RPMI7951 (cell line): ENCODE data around the gene MICA. TPM values are rescaled to one million over a fixed set of nuclear protein-coding genes. Genes with fewer than 3 reads are reported as not detected.
"Not testable (repeated sequence)": the region's sequence is repeated elsewhere in the genome, so short reads cannot be mapped to it uniquely, and the experiment has no call there.

Source experiments
- DNase-seq: peaks from one replicate; pipeline ENCODE4 v3.0.0-alpha.2; 2012; ENCODE audit warnings: low read depth
- total RNA-seq: library from RNA; depleted of rRNA; stranded (reverse); fragments of >200 nt; shearing (Covaris generic); gene quantifications from 2 replicates; pipeline ENCODE4 v1.2.3, GENCODE V29; 2014

The MICA gene
- total RNA-seq, 1 experiment from 2014 or later = 42.3 TPM

DNA sequence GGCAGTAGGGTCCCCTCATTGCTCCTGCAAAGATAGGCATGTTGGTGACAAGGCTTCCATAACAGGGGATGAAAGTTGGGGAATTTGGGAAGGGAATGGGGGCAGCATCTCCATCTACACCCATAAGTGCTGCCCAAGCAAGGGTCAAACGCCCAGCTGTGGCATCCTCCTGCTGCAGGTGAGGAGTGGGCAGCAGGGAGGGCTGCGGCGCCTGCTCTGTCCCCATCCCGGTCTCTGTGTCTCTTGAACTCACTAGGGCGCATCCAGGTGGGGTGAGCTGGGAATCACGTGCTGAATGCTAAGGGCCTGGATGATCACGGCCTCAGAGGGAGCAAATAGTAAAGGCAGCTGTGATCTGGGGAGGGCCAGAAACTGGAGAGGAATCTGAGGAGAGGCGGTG lies 9.1 kb downstream of the MICA start:
- DNase-seq = no peak

DNA sequence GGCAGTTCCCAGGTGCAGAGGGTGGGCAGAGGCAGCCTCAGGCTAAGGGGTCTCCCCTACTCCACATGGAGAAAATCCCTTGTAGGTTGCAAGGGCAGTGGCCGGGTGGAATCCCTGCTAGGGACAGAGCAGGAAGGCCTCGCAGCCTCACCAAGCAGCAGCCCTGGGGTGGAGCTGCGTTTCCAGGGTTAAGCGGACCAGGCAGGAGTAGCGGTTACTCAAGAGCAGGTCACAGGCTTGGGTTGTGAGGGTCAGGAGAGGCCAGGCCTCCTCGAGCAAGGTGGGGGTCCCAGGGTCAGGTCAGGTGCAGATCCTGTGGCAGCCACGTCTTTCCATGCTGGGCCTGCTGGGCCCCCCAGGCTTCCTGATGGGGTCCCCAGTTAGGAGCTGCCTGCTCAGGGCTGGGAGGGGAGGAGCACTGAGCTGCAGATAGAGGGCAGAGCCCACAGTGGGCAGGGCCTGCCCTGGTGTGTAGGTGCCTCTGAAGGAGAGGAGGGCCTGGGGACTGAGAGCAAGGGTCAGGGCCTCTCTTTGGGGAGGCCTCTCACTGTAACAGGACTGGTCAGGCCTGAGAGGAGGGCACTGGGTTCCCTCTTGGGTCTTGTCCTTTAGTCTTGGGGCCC lies 10.9 kb downstream of the MICA start:
- not testable (repeated sequence) for DNase-seq

DNA sequence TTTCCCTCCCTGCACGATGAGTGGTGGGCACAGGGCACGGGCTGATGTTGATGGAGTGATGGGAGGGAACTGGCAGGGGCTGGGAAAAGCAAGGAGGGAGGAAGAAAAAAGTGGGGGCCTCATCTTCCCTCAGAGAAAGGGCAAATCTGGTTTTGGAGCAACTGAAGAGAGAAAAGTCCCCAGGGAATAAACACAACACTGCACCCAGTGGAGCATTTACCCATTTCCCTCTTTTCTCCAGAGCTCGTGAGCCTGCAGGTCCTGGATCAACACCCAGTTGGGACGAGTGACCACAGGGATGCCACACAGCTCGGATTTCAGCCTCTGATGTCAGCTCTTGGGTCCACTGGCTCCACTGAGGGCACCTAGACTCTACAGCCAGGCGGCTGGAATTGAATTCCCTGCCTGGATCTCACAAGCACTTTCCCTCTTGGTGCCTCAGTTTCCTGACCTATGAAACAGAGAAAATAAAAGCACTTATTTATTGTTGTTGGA lies 11.4 kb downstream of the MICA start:
- DNase-seq = no peak

DNA sequence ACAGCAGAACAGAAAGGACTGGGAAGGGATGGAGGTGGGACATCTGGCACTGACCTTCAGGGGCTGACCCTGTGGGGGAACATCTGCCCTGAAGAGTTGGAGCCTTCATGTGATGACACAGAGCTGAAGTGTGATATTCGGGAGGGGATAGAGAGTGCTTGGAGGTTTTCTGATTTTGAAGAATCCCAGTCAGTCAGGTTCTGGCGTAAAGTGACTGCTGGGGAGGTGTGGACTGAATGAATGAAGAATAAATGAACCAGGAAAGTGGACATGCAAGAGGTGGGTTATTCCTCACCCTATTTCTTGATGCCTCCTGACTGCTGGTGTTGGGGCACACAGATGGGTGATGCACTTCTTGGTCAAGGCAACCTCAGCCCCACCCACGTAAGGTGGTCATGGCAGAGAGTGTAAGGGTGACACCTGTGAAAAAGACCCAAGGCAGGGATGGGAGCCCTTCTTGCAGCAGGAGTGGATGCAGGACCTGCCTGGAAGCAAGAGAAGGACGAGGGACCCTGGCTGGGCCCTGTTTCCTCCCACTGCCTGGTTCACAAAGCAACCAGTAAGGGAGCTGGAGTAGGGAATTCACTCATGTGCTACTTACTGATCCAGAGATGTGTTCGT lies 13.1 kb downstream of the MICA start:
- DNase-seq = no peak

DNA sequence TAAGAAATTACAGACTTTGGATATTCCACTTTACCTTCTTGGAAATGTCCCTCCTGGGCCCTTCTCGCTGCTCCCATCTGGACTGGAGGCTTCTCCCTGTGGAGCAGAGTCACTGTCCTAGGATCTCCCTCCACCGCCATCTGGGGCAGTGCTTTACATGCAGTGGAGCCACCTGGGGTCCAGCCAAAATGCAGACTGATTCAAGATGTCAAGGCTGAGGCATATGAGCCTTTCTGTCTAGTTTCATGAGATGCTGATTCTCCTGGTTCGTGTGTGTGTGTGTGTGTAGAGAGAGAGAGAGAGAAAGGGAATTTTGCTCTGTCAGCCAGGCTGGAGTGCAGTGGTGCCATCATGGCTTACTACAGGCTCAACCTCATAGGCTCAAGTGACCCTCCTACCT lies 14.9 kb downstream of the MICA start:
- no peak for DNase-seq

DNA sequence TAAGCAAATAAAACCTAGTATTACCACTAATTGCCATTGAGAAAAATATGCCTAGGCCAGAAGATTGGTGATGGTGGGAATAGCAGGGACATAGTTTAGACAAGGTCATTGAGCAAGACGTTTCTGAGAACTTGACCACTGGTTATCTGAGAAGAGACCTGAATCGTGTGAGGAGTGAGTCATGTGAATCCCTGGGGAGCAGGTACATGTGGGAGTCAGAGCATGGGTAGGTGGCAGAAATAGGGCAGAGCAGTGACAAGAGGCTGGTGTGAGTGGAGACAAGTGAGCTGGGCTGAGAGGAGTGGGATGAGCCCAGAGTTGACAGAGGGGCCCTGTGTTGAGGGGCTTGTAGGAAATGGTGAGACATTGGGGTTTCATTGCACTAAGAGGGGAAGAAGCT lies 16.4 kb downstream of the MICA start:
- no peak for DNase-seq

DNA sequence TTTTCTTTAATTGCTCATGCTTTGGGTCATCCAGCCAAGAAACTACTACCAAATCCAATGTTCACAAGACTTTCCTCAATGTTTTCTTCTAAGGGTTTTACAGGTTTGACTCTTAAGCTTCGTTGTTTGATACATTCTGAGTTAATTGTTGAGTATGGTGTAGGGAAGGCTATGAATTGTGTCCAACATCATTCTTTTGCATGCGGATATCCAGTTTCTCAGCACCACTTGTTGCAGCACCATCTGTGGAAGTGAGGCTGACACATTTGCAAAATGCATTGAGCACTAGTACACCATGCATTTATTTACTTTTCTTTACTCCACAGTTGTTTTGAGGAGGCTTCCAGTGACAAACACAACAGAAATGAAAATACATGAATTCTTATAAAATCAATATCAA lies 17.2 kb downstream of the MICA start:
- DNase-seq = no peak

DNA sequence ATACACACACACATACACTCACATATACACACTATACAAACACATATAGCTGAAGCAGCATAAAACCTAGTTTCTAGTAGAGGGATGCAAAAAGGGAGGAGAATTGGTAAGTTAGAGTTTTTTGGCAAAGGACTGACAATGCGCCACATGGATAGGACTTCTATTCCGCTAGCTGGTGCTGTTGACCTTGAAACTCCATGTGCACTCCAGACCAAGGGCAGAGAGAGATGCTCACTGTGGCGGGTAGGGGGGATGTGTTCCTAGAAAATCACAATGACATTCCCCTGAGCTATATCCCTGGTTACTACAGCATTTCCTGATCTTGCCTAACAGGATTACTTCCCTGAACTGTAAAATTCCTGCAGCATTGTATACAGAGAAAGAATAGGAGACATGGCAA lies 19.2 kb downstream of the MICA start:
- no peak for DNase-seq

DNA sequence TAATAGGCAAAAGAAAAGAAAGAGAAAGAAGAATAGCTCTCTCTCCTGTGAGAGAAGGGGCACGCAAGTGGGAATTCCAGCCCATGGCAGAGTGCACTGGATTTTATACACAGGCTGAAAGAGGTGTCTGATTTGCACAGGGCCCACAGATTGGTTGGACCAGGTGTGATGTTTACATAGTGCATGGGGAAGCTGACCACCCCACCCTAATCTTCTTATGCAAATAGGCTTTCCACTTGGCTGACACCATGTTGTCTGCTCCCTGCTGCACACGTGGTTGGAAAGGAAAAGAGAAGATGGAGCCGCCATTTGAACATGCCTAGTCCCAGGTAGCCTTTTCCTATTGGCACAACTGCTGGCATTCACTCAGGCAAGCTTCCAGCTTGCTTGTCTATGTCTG lies 20.2 kb downstream of the MICA start:
- no peak for DNase-seq

DNA sequence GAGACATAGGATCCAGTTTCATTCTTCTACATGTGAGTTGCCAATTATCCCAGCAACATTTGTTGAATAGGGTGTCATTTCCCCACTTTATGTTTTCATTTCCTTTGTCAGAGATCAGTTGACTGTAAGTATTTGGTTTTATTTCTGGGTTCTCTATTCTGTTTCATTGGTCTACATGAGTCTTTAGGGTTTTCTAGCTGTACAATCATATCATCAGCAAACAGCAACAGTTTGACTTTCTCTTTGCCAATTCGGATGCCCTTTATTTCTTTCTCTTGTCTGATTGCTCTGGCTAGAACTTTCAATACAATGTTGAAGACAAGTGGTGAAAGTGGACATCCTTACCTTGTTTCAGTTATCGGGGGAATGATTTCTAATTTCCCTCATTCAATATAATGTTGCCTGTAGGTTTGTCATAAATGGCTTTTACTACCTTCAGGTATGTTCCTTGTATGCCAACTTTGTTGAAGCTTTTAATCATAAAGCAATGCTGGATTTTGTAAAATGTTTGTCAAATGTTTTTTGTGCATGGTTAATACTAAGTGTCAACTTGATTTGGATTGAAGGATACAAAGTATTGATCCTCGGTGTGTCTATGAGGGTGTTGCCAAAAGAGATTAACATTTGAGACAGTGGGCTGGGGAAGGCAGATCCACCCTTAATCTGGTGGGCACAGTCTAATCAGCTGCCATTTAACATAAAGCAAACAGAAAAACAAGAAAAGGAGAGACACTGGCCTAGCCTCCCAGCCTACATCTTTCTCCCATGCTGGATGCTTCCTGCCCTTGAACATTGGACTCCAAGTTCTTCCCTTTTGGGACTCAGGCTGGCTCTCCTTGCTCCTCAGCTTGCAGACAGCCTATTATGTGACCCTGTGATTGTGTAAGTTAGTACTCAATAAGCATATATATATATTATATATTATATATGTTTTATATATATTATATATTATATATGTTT lies 23.3 kb downstream of the MICA start:
- no peak for DNase-seq

DNA sequence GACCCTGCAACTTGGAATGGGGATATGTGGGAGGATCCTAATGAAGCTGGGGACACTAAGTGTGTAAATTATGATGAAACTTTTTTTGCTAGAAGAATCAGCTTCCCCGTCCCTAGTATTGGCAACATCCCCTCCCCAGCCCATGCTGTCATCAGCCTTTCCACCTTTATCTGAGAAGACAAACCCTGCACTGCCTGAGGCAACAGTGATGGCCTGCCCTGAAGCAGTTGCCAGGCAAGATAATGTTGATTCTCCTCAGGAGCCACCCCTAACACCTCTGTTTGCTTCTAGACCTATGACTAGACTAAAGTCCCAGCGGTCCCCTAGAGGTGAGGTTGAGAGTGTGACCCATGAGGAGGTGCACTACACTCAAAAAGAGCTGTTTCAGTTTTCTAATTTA lies 27.1 kb downstream of the MICA start:
- DNase-seq = no peak

DNA sequence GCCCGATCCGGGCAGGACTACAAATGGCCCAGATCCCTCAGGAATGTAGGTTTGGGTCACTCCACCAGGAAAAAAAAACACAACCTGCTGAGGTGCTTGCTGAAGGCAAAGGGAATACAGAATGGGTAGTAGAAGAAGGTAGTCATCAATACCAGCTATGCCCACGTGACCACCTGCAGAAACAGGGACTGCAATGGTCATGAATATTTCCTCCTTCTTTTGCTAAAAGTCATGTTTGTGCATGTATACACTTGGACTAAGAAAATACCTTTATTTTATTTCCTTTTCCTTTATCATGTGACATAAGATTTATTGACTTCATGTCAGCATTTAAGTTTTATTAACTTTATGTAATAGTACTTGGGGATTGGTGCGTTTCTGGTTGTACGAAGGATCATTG lies 31.7 kb downstream of the MICA start:
- DNase-seq = not testable (repeated sequence)

DNA sequence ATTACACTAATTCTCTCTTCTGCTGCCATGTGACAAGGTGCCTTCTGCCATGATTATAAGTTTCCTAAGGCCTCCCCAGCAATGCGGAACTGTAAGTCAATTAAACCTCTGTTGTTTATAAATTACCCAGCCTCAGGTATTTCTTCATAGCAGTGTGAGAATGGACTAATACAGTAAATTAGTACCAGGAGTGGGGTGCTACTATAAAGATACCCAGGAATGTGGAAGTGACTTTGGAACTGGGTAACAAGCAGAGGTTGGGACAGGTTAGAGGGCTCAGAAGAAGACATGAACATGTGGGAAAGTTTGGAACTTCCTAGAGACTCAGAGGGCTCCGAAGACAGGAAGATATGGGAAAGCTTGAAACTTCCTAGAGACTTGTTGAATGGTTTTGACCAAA lies 34.8 kb downstream of the MICA start:
- no peak for DNase-seq

DNA sequence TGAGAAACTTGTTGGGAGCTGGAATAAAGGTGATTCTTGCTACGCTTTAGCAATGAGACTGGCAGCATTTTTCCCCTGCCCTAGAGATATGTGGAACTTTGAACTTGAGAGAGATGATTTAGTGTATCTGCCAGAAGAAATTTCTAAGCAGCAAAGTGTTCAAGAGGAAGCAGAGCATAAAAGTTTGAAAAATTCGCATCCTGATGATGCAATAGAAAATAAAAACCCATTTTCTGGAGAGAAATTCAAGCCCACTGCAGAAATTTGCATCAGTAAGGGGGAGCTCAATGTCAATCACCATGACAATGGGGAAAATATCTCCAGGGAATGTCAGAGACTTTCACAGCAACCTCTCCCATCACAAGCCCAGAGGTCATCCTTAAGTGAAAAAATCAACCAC lies 35.3 kb downstream of the MICA start:
- DNase-seq = no peak

DNA sequence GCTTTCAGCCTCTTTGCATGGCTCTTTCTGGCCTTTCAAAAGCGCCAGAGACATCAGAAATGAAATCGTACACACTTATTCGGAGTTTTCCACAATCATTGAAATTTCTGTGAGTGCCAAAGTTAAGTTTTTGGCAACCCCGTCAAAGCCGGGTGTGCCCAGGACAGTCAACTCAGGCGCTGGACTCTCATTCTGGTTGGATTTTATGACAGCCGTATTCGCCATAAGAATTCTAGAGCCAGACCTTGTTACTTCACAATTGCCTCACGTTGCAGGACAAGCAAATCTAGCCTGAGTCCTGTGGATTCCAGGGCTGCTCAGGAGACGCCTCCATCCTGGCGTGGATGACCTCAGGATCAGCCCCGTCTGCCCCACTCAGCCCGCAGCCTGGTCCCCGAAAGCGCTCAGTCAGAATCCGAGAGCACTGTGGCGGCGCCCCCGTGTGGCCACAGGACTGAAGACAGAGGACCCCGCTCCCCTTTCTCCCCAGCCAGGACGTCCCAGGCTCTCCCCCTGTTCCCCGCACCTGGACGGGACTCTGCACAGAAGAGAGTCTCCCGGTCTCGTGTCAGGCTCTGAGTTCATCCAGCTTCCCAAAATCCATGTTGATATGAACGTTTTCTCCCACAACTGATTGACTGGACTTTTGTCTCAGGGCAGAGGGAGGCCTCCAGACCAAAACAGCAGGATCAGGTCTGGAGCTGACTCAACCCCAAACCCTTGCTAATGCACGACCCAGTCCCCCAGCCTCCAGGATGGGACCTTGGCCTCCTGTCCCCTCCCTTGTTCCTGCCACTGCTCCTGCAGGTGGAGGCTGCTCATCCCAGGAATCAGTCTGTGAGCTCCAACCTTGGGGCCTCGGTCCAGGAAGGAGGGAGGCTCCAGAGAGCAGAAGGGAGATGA lies 38.2 kb downstream of the MICA start:
- peak; percentile 67 for DNase-seq

DNA sequence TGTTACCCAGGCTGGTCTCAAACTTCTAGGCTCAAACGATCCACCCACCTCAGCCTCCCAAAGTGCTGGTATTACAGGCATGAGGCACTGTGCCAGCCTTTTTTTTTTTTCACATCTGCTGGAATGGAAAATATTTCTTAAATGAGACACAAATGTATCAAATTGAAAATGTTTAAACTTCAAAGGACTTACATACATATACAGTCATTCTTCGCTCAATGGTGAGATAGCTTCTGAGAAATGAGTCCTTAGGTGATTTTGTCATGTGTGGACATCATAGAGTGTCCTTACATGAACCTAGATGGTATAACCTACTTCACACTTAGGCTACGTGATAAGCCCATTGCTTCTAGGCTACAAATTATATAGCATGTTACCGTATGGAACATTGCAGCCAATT lies 43.1 kb downstream of the MICA start:
- no peak for DNase-seq

DNA sequence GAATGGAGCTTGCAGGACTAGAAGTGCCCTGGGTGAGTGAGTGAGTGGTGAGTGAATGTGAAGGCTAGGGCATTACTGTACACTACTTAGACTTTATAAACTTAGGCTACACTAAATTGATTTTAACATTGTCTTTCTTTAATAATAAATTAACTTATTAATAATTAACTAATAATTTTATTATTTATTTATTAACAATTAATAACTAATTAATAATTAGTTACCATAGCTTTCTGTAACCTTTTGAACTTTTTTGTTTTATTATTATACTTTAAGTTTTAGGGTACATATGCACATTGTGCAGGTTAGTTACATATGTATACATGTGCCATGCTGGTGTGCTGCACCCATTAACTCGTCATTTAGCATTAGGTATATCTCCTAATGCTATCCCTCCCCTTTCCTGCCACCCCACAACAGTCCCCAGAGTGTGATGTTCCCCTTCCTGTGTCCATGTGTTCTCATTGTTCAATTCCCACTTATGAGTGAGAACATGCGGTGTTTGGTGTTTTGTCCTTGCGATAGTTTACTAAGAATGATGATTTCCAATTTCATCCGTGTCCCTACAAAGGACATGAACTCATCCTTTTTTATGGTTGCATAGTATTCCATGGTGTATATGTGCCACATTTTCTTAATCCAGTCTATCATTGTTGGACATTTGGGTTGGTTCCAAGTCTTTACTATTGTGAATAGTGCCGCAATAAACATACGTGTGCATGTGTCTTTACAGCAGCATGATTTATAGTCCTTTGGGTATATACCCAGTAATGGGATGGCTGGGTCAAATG lies 43.8 kb downstream of the MICA start:
- DNase-seq = not testable (repeated sequence)

DNA sequence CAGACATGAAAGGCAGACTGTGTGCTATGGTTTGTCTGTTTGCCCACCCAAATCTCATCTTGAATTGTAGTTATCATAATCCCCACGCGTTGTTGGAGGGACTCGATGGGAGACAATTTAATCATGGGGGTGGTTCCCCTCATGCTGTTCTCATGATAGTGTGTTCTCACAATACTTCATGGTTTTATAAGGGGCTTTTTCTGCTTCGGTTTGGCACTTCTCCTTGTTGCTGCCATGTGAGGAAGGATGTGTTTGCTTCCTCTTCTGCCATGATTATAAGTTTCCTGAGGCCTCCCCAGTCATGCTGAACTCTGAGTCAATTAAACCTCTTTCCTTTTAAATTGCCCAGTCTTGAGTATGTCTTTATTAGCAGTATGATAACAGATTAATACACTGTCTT lies 47.4 kb downstream of the MICA start:
- no peak for DNase-seq

DNA sequence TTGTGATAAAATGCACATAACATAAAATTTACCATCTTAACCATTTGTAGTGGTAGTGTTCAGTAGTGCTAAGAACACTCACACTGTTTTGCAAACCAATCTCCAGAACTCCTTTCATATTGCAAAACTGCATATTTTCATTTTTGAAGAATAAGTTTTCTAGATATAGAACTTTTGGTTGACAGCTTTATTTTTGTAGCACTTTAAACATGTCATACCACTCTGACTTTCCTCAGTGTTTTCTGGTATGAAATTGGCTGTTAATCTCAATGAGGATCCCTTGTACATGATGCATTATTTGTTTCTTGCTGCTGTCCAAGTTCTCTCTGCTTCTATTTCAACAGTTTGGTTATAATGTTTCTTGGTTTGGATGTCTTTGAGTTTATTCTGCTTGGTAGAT lies 49.5 kb downstream of the MICA start:
- no peak for DNase-seq

DNA sequence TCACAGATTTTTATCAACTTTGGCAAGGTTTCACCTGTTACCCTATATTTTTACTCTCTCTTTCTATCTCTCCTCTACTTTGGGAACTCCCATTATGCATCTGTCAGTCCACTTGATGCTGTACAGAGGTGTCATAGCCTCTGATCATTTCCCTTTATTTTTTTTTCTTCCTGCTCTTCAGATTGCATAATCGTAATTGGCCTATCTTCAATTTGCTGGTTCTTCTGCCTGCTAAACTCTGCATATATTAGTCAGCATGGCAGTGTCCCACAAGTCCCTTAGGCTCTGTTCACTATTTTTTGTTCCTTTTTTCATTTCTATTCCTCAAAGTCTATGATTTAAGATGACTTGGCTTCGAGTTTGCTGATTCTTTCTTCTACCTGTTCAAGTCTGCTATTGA lies 49.9 kb downstream of the MICA start:
- peak; percentile 37 for DNase-seq

DNA sequence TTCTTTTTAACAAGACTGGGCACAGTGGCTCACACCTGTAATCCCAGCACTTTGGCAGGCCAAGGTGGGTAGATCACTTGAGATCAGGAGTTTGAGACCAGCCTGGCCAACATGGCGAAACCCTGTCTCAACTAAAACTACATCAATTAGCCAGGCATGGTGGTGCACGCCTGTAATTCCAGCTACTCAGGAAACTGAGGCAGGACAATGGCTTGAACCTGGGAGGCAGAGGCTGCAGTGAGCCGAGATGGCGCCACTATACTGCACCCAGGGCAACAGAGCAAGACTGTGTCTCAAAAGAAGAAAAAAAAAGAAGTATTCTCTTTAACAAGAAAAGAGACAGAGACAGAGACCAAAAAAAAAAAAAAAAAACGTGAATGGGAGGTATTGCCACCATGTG lies 56.5 kb downstream of the MICA start:
- not testable (repeated sequence) for DNase-seq
